HG02759 (cell line): ENCODE results near the gene DIPK1B.
"Not testable (repeated sequence)": the region's sequence is repeated elsewhere in the genome, so short reads cannot be mapped to it uniquely, and the experiment has no call there.

Source experiments
- ATAC-seq: cut with Tn5 transposase; IDR thresholded peaks from one replicate; pipeline ENCODE4 v1.9.1; 2021; ENCODE audit warnings: mild to moderate bottlenecking, moderate library complexity; ENCODE audit not compliant: unreplicated experiment

DIPK1B gene

DNA sequence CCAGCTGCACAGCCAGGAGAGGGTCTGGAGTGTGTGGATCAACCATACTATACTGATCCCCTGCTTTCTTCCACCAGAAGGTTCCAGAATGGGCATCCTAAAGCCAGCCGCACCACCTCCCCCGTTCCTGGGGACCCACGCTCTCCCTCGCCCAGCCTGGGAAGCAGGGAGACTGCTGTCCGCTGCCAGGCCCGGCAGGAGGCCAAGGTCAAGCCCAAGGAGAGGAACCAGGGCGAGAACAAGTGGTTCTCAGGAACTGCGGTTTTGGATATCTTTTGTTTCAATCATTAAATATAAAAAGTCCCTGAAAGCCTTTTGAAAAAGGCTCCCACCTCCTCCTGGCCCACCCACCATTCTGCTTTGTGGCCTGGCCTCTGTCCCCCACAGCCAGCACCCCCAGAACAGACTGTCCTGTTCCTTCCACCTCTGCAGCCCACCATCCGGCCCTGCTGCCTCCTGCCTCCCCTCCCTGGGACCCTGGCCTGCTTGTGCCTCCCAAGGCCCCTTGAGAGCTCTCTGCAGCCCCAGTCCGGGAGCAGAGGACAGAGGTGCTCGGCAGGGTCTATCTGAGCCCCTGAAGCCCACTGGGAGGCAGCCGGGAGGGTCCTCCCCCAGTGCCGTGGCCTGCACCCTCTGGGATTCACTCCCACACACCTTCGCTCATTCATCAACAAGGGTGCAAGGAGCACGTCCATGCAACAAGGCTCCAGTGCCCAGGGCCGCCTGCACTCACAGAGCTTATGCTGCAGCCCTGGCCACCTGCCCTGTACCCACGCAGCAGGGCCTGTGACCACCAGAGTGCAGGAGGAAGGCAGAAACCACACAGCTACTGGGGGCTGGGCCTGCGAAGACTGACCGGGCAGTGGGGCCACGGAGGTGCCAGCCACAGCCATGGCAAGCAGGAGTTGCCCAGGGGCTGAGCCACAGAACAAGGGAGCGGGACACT is 36.6 kb downstream of the DIPK1B start:
- ATAC-seq: no peak

DNA sequence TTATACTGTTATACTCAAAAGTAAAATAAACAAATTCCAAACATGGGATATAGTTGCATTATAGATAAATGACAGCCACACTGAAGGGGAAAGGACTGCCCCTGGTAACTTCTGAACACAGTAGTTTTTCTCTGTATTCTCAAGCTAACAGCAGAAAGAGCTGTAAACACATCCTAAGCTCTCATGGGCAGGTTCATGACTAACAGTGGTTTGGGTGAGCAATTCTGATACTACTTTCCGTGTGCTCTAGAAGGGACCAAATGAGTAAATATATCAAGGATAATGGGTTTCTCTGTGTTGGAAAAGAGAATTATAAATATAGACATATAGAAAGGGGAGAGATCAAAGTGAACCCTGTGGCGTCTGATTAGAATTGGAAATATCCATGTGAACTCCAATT is 38.2 kb downstream of the DIPK1B start:
- no peak for ATAC-seq

DNA sequence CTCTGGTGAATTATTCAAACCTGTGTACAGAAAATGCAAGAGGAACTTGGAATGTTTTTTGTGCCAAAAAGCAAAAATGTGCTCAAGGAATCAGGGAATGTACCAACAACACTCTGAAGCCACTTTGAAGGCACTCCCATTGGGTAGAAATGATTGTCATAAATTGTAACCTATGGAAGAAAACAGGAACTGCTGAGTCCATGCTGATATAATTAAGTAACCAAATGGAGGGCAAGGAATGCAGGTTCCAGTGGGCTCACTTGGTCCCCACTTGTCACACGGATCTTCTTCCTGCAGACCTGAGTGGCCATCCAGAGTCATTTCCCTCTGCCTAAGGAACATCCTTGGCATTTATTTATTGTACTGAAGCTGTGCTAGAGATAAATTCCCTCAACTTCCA is 38.9 kb downstream of the DIPK1B start:
- ATAC-seq: no peak

DNA sequence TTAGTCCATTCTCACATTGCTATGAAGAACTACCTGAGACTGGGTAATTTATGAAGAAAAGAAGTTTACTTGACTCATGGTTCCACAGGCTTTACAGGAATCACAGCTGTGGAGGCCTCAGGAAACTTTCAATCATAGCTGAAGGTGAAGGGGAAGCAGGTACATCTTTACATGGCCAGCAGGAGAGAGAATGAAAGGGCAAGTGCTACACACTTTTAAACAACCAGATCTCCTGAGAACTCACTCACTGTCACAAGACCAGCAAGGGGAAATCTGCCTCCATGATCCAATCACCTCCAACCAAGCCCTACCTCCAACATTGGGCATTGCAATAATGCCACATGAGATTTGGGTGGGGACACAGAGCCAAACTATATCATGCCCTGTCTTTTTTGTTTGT is 39.4 kb downstream of the DIPK1B start:
- no peak for ATAC-seq

DNA sequence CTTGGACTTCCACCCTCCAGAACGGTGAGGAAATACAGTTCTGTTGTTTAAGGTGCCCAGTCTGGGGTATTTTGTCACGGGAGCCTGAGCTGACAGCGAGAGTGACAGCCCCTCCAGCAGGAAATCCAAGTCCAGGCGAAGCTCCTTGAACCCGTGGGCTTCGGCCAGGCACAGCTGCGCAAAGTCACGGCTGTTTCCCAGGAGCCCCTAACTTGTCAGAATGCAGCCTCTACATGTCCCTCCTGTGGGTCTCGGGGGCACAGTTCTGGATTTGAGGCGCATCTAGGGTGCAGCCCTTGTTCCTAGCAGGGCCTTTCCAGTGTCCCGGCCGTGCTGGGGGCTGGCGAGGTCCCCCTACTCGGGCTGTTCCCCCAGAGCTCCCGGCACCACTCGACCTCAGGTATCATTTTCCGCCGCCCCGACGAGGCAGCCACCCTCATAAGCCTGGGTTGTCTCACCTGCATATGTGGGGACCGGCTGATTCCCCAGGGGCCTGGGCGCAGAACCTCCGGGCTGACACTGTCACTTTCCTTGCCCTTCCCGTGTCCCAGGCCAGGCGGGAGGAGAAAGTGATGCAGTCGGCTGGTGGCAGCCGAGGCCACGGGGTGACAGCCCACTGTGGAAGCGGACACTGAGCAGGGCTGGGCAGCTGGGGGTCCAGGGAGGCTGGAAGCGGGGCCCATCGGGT is 41.1 kb downstream of the DIPK1B start:
- ATAC-seq: no peak

DNA sequence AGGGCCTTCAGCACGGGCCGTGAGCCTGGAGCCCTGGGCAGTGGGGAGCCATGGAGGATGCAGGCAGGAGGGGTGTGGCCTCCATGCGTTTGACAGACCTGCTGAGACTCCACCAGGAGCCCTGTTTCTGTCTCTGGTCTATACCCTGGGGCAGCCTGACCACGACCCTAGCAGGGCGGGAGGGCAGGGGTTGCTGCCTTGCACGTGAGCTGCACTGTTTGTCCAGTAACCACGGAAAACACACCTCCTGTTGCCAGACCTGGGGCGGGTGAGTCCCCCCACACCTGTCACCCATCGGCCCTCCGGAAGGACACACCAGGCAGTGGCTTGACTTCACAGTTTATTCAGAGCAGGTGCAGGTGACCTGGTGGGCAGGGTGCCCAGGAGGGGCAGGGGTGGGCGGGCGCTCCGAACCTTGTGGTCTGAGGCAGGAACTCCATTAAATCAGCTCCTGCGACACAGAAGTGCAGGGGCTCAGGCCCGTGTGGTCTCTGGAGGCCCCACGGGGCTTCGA is 41.7 kb downstream of the DIPK1B start:
- no peak for ATAC-seq

DNA sequence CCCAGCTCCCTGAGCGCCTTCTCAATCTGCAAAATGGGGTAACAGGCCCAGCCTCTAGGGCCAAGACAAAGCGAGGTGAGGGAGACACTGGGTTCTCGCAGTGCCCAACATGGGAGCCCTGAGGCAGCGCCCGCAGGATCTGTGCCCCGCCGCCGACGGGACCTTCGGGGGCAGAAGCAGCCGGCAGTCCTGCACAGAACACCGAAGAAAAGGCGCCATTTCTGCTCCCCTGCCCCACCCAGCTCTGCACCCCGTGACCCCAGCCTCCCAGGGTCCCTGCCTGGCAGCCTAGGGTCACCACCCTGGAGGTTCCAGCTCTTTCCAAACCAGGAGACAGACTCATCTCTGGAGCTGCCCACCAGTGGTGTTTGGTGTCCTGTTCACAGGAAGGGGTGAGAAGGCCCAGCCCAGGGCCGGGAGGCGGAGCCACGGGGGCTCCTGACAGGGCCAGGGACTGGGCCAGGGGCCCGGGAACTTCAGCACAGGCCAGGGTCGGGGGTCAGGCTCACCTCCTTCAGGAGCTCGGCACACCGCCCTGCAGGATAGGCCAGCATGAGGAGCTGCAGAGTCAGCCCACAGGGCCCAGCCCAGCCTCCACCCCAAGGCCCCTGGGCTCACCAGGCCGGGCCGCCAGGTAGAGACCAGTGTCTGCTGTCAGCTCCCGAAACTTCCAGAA is 42.4 kb downstream of the DIPK1B start:
- no peak for ATAC-seq

DNA sequence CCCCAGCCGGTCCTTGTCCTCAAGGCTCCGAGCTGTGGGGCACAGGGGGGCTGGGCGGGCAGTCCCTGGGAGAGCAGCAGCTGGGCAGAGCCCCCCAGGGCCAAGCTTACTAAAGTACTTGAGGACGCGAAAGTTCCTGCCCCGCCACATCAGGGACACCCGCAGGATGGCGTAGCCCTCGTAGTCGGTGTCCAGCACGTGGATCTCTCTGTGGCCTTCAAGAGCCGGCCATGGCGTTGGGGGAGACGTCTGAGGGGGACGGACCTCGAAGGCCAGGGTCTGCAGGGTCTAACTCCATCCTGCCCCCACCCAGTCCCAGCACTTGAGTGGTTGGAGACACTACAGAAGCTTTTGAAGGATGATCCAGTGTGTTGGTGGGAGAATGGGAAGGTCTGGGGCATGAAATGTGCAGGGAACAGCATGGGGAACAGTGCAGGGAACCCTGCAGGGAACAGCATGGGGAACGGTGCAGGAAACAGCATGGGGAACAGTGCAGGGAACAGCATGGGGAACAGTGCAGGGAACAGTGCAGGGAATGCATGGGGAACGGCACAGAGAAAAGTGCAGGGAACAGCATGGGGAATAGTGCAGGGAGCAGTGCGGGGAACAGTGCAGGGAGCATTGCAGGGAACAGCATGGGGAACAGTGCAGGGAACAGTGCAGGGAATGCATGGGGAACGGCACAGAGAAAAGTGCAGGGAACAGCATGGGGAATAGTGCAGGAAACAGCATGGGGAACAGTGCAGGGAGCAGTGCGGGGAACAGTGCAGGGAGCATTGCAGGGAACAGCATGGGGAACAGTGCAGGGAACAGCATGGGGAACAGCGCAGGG is 43.1 kb downstream of the DIPK1B start:
- not testable (repeated sequence) for ATAC-seq

DNA sequence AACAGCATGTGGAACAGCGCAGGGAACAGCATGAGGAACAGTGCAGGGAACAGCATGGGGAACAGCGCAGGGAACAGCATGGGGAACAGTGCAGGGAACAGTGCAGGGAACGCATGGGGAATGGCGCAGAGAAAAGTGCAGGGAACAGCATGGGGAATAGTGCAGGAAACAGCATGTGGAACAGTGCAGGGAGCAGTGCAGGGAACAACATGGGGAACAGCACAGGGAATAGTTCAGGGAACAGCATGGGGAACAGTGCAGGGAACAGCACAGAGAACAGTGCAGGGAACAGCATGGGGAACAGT is 43.7 kb downstream of the DIPK1B start:
- ATAC-seq: no peak

DNA sequence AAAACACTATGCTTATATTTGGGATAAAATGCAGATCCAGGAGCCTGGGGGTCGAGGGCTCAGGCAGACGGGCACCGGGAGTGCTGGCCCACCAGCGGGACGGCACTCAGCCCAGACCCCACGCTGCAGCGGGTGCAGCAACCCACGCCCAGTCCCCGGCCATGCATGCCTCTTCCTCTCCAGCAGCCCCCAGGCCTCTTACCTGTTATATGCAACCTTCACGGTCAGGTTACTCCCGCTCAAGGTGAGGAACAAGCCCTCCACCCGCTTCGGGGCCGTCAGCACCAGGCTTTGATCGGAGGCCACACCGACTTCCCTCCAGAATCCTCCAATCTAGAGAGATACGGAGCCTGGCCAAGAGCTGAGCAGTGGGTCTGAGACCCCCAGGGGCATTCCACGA is 44.5 kb downstream of the DIPK1B start:
- no peak for ATAC-seq

DNA sequence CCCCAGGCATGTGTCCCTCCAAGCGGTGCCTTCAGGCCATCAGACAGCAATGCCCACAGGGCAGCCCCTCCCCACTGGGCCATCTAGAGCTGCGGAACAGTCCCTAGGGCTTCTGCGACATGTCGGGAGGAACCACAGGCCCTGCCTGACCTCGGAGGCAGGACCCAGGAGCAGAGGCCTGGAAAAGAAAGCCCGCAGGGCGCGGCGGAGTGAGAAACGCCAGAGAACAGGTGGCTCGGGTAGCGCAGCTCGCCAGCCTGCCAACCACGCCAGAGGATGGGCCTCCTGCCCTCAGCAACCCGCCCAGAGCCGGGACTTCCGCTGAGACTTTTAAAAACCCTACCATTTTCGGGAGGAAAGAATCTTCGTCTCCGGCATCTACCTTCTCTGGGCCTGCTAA is 45.0 kb downstream of the DIPK1B start:
- no peak for ATAC-seq

DNA sequence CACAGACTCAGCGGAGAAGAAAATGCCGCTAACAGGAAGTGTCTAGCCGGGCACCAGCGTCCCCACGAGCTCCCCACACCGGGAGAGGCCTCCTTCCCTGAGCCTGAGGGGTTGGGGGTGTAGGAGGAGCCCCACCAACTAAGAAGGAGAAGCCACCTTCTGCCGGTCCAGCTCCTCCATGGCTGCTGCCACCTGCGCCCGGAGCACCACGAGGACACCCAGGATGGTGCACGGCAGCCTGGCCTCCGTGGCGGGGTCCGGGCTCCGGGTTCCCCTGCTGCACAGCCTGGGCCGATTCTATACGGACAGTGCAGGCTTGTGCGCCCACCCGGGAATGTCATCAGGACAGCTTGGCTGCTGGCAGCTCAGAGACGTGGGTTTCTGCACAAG is 45.4 kb downstream of the DIPK1B start:
- no peak for ATAC-seq

DNA sequence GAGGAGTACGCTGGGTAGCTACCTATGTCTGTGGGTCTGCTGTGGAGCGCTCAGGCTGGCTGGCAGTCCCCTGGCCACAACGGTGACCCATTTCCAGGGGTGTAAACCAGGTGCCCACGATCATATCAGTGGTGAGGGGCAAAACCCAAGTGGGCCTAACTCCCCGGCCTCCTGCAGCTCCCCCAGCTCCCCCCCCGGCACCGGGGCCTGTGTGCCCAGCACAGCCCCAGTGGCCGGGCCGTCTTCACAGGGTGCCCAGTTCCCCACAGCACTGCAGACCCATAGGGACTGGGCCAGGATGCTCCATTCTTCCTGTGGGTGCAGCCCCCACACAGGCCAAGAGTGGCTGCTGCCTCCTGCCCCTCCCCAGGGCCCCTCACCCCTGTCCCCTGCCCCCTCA is 46.6 kb downstream of the DIPK1B start:
- no peak for ATAC-seq

DNA sequence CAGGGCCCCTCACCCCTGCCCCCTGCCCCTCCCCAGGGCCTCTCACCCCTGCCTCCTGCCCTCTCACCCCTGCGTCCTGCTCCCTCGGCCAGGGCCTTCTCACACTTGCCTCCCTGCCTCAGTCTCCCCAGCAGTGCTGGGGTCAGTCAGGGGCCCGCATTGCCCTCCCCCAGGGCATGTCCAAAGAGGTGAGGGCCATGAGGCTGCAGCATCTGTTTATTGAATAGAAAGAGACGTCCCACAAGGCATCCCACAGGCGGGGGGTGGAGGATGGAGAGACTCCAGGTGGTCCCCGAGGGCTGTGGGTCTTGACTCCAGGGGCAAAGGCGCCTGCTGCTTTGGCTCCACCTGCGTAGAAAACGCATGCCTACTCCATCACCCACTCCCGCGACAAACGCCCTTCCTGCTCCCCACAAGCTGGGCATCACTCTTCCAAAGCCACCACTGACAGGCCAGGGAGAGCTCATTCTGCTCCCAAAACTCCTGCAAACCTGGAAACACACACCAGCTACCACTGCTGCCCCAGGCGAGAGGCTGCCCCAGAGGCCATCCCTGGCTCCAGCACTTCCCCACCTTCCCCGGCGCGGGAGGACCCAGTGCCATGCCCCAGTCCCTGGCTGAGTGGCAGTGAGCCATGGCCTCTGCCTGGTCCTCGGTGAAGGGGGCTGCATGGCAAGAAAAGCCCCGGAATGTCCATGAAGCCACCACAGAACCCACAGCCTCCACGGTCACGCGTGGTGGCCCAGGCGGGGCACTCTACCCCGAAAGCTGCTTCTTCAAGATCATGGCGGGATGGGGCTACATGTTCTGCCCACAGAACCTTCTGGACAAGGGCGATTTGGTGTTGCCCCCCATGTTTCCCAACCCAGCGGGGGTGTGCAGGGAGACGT is 47.3 kb downstream of the DIPK1B start:
- ATAC-seq: no peak

DNA sequence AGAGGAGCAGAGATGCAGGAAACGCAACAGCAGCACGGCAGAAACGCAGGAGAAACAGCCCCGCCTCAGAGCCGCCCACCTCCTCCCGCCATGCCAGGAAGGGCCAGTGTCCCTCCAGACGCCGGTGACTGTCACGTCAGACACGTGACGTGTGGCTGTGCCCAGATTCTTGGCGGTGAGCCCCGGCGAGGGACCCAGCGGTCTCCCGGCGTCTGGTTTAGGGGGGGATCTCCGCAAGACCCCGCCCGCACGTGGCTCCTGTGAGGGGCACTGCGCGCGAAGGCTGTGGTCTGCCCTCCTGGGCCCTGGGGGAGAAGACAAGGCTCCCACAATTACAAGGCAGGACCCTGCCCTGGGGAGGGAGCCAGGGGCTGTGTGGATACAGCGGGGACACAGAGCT is 48.1 kb downstream of the DIPK1B start:
- ATAC-seq: no peak

DNA sequence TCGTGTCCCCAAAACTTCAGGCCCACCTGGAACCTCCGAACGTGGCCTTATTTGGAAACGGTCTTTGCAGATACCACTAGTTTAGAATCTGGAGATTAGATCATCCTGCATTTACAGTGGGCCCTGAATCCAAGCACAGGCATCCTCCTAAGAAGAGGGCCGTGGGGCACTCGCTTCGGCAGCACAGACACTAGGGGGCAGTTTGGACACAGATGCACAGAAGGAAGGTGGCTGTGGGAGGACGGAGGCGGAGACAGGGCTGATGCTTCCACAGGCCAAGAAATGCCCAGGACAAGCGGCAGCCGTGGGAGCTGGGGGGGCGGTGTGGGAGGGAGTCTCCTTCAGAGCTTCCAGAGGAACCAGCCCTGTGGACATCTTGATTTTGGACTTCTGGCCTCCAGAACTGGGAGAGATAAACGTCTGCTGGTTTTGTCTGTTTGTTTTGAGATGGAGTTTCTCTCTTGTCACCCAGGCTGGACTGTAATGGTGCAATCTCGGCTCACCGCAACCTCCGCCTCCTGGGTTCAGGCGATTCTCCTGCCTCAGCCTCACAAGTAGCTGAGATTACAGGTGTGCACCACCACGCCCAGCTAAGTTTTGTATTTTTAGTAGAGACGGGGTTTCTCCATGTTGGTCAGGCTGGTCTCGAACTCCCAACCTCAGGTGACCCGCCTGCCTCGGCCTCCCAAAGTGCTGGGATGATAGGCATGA is 48.6 kb downstream of the DIPK1B start:
- not testable (repeated sequence) for ATAC-seq

DNA sequence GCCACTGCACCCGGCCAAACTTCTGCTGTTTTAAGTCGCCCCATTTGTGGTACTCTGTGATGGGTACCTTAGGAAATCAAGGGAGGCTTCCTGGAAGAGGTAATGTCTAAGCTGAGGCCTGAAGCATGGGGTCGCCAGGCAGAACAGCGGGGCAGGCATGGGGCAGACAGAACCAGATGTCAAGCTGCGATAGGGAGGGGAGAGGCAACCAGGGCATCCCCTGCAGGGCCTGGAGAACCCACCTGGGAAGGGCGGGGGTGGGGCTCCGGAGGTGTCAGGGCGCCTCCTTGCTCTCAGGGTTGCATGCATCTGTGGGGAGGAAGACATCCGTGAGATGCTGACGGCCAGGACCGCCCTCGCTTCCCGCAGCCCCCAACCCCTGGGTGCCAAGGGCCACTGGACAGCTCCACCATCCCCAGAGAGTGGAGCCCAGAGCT is 49.2 kb downstream of the DIPK1B start:
- ATAC-seq: no peak

DNA sequence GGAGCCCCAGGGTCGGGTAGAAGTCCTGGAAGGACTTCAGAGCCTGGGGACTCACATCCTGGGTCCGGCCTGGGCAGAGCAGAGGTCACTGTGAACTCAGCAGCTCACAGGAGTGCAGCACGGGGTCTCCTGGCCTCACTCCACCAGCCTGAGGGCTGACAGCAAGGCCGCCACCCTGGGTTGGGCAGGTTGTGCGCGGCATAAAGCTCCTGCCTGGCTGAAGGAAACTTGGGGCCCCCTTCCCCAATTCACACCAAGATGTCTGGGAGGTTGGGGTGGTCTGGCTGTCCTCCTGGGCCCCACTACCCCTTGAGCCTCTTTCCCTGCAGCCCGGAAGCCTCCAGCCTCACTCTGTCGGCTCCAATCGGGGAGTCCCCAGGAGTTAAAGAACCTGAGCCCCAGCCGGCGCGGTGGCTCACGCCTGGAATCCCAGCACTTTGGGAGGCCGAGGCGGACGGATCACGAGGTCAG is 49.9 kb downstream of the DIPK1B start:
- no peak for ATAC-seq
